SU-DHL-6 (cell line): Measurements from ENCODE around the gene TACR1.

Source experiments
- CTCF ChIP-seq: fragments of 200-600 bp; sonication (generic); IDR thresholded peaks from one replicate; pipeline ENCODE4 v1.5.1; 2017; ENCODE audit warnings: antibody characterized with exemption, mild to moderate bottlenecking, low read length, moderate library complexity; ENCODE audit not compliant: insufficient read depth, poor library complexity, severe bottlenecking
- EZH2phosphoT487 ChIP-seq: fragments of 200-600 bp; sonication (generic), shearing (Covaris generic); conservative IDR thresholded peaks from 2 replicates; pipeline ENCODE4 v1.6.1; 2018; ENCODE audit warnings: mild to moderate bottlenecking, antibody characterized with exemption, low read length, moderate library complexity, mixed read lengths

GRCh38 chr2:75155115-75155514 lies 44.2 kb downstream of the TACR1 start:
- no peak for TF ChIP-seq CTCF
- no peak for TF ChIP-seq EZH2phosphoT487
